ENCODE results near the gene BLACAT1. TPM values are rescaled to one million over a fixed set of nuclear protein-coding genes. Genes with fewer than 3 reads are reported as not detected.
A peak's percentile ranks its signal among the peaks of the same experiment; 100 is the strongest.

Gene BLACAT1
- total and polyA plus RNA-seq, 2 of the 13 experiments (the other 11 are each of a cell fraction or from before 2014, with no cell fraction given) = 1.2 to 2.8 TPM

- TF ChIP-seq ZBTB10 (CRISPR knock-in tag; IDR thresholded peaks at IDR 0.05; ENCODE audit: borderline replicate concordance) (no peak), ZNF660 (CRISPR knock-in tag; IDR thresholded peaks at IDR 0.05; ENCODE audit: borderline replicate concordance, low read depth) (no peak), ZBTB25 (CRISPR knock-in tag; IDR thresholded peaks at IDR 0.05) (no peak), NONO (IDR thresholded peaks at IDR 0.05) (no peak), NONO (CRISPR knock-in tag; conservative IDR thresholded peaks at IDR 0.05) (no peak), ZBTB3 (CRISPR knock-in tag; IDR thresholded peaks at IDR 0.05; ENCODE audit: borderline replicate concordance, low read depth) (no peak), KAT7 (CRISPR knock-in tag; IDR thresholded peaks at IDR 0.05; ENCODE audit: borderline replicate concordance) (no peak), POLR2G (IDR thresholded peaks at IDR 0.05; ENCODE audit: low read depth, low read length) (peak; percentile 77), ZNF703 (CRISPR knock-in tag; IDR thresholded peaks at IDR 0.05; ENCODE audit: borderline replicate concordance) (no peak), MBNL3 (CRISPR knock-in tag; conservative IDR thresholded peaks at IDR 0.05) (no peak), JUNB (CRISPR knock-in tag; IDR thresholded peaks at IDR 0.05; ENCODE audit: borderline replicate concordance) (no peak), MTERF4 (CRISPR knock-in tag; IDR thresholded peaks at IDR 0.05) (no peak), MAZ (IDR thresholded peaks at IDR 0.05; ENCODE audit: borderline replicate concordance, low read depth, low read length) (no peak), MAZ (CRISPR knock-in tag; IDR thresholded peaks at IDR 0.05; ENCODE audit: low read depth) (0 out of 2 replicates have a peak, but pooled peaks have one; percentile 63), ZBTB2 (CRISPR knock-in tag; IDR thresholded peaks at IDR 0.05; ENCODE audit: low read depth) (no peak), MEF2D (CRISPR knock-in tag; IDR thresholded peaks at IDR 0.05) (no peak), MATR3 (CRISPR knock-in tag; IDR thresholded peaks at IDR 0.05) (no peak), ZC3H13 (CRISPR knock-in tag; IDR thresholded peaks at IDR 0.05) (no peak), MEIS1 (CRISPR knock-in tag; IDR thresholded peaks at IDR 0.05; ENCODE audit: borderline replicate concordance) (no peak), IKZF4 (CRISPR knock-in tag; IDR thresholded peaks at IDR 0.05; ENCODE audit: borderline replicate concordance, low read depth, not compliant biosample characterization) (no peak)
Observed at GRCh38 chr1:205449750-205450443, 5.9 kb downstream of the BLACAT1 start (continued).

Measured in HepG2 (cell line).